A673 (cell line): ENCODE data around the gene SLC22A16. TPM values are rescaled to one million over a fixed set of nuclear protein-coding genes. Genes with fewer than 3 reads are reported as not detected.

ENCODE experiments used
- BruUV-seq: library from RNA; stranded (reverse); fragments of 400-500 nt; replicated peaks from 2 replicates; lab custom pipeline; 2021; lab: Mats Ljungman, UMichigan
- CTCF ChIA-PET: fragments of 300-600 bp; sonication (Branson Sonifier 250); formaldehyde crosslinking; loops from one replicate; lab custom pipeline; 2022; ENCODE audit warnings: antibody characterized with exemption; lab: Charles Lee
- POLR2A ChIA-PET: fragments of 300-600 bp; sonication (Branson Sonifier 250); formaldehyde crosslinking; loops from one replicate; lab custom pipeline; 2022; ENCODE audit warnings: antibody characterized with exemption; ENCODE audit not compliant: low non-redundant PET; lab: Charles Lee
- DNase-seq: peaks from one replicate; pipeline ENCODE4 v3.0.0-alpha.2; 2015; ENCODE audit warnings: low spot score
- H3K27ac ChIP-seq: fragments of 200-600 bp; sonication (generic); 2 replicates; pipeline ENCODE4 v1.5.1; 2016; ENCODE audit warnings: mixed run types, low read depth, mild to moderate bottlenecking, mixed read lengths, antibody characterized with exemption, low read length; ENCODE audit not compliant: poor library complexity, severe bottlenecking
- H3K27me3 ChIP-seq: fragments of 200-600 bp; sonication (generic); replicated peaks from 2 replicates; pipeline ENCODE4 v1.6.1; 2017; ENCODE audit warnings: mixed run types, low read depth, mild to moderate bottlenecking, mixed read lengths, antibody characterized with exemption, low read length; ENCODE audit not compliant: insufficient read depth, poor library complexity
- H3K36me3 ChIP-seq: fragments of 200-600 bp; sonication (generic); 2 replicates; pipeline ENCODE4 v1.6.1; 2016; ENCODE audit warnings: mixed run types, mild to moderate bottlenecking, mixed read lengths, antibody characterized with exemption, low read length; ENCODE audit not compliant: insufficient read depth, poor library complexity, severe bottlenecking
- H3K4me1 ChIP-seq: fragments of 200-600 bp; sonication (generic); 2 replicates; pipeline ENCODE4 v1.6.1; 2017; ENCODE audit warnings: mixed run types, mild to moderate bottlenecking, mixed read lengths, antibody characterized with exemption, low read length; ENCODE audit not compliant: insufficient read depth, poor library complexity, severe bottlenecking
- H3K4me3 ChIP-seq: fragments of 200-600 bp; sonication (generic); 2 replicates; pipeline ENCODE4 v1.5.1; 2016; ENCODE audit warnings: low read depth, mixed run types, mild to moderate bottlenecking, mixed read lengths, low read length; ENCODE audit not compliant: poor library complexity, severe bottlenecking
- H3K9me3 ChIP-seq: fragments of 200-600 bp; sonication (generic); 2 replicates; pipeline ENCODE4 v1.6.1; 2016; ENCODE audit warnings: mixed run types, low read depth, mild to moderate bottlenecking, mixed read lengths, antibody characterized with exemption, low read length; ENCODE audit not compliant: poor library complexity, severe bottlenecking
- CTCF ChIP-seq: fragments of 300-800, 200-600 bp; sonication (generic); conservative IDR thresholded peaks from 2 replicates; pipeline ENCODE4 v1.5.1; 2017; ENCODE audit warnings: low read depth, mild to moderate bottlenecking, antibody characterized with exemption, low read length, moderate library complexity, mixed read lengths
- EZH2 ChIP-seq: fragments of 200-600 bp; sonication (generic); IDR thresholded peaks from 2 replicates; pipeline ENCODE4 v1.6.1; 2017; ENCODE audit warnings: borderline replicate concordance, low read depth, mild to moderate bottlenecking, mixed read lengths, antibody characterized with exemption, low read length; ENCODE audit not compliant: poor library complexity, severe bottlenecking
- intact Hi-C: fragments of 100-400 bp; cut with micrococcal nuclease; formaldehyde crosslinking; loops from one replicate; pipeline ENCODE4 v1.10.0; 2022; ENCODE audit not compliant: unreplicated experiment
- total RNA-seq: library from RNA; stranded (reverse); gene quantifications from 2 replicates; pipeline ENCODE4 v1.2.3, GENCODE V29; 2021

SLC22A16 gene
- total RNA-seq, 1 experiment from 2014 or later, result 0.15 TPM

GRCh38 chr6:110390404-110390803 is 86.0 kb downstream of the SLC22A16 start:
- Histone ChIP-seq H3K27ac (peak overlapping the region; percentile 22), H3K27me3 (no peaks in the 10 kb centered on the region), H3K4me1 (peaks cover 57% of the 10 kb centered on the region), H3K9me3 (no peaks in the 10 kb centered on the region), H3K4me3 (no peak overlapping the region), H3K36me3 (no peaks in the 10 kb centered on the region)
- ChIA-PET POLR2A (no interaction called here), CTCF (interaction anchor here (0.7 to 0.8 kb wide), 2 partner anchors 351 to 445 kb away, joined by 3 to 6 read pairs; no protein-coding TSS in a partner anchor)
- TF ChIP-seq EZH2, result no peak
- intact Hi-C loops, result loop anchor here (2.0 kb wide), 2 partner anchors 336 to 864 kb away; no protein-coding TSS in a partner anchor
- no TSS peak for BruUV-seq
- DNase-seq, result no peak

- intact Hi-C loops, result loop anchor here (1.0 to 2.0 kb wide), 4 partner anchors 93 to 863 kb away; no protein-coding TSS in a partner anchor
- no peaks in the 10 kb centered on the region for H3K9me3 ChIP-seq
- TF ChIP-seq CTCF (no peak), EZH2 (no peak)
- CTCF ChIA-PET, result interaction anchor here (0.8 to 1.3 kb wide), 2 partner anchors 215 to 350 kb away, joined by 3 to 6 read pairs; no protein-coding TSS in a partner anchor
- H3K27me3 ChIP-seq, result no peaks in the 10 kb centered on the region
- no TSS peak for BruUV-seq
- POLR2A ChIA-PET, result no interaction called here
- DNase-seq, result no peak
- no peaks in the 10 kb centered on the region for H3K36me3 ChIP-seq
- peaks cover 57% of the 10 kb centered on the region for H3K4me1 ChIP-seq
- H3K4me3 ChIP-seq, result no peak overlapping the region
- H3K27ac ChIP-seq, result peak overlapping the region; percentile 22
Observed at GRCh38 chr6:110389689-110390382, 86.6 kb downstream of the SLC22A16 start.

DNA sequence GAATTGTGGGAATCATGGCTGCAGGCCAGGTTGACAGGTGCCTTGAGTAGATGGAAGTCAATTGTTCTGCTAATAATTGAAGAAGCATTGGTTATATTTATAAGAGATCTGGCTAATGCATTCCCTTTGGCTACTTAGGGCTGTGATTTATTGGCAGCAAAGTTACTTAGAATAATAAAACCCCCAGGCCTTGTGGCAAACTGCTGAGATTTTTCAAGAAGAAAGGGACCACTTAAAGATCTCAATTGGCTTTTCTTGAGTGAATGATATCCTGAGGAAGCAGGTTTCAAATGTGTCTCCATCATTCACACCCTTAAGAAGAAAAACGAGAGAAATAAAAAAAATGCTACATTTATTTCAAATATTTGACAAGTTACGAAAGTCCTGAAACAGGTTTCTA is 88.4 kb downstream of the SLC22A16 start:
- no peaks in the 10 kb centered on the region for H3K9me3 ChIP-seq
- DNase-seq, result peak; percentile 60
- intact Hi-C loops, result loop anchor here (2.0 kb wide), 1 partner anchor 91 kb away; no protein-coding TSS in a partner anchor
- no peaks in the 10 kb centered on the region for H3K27me3 ChIP-seq
- H3K4me1 ChIP-seq, result peaks cover 57% of the 10 kb centered on the region
- no TSS peak for BruUV-seq
- no peaks in the 10 kb centered on the region for H3K36me3 ChIP-seq
- H3K27ac ChIP-seq, result peak overlapping the region; percentile 51
- ChIA-PET CTCF (no interaction called here), POLR2A (interaction anchor here (0.6 kb wide), 1 partner anchor 298 kb away, joined by 3 read pairs; no protein-coding TSS in a partner anchor)
- TF ChIP-seq CTCF (no peak), EZH2 (no peak)
- H3K4me3 ChIP-seq, result no peak overlapping the region
